H4 (cell line): Measurements from ENCODE around the gene PARP6. TPM values are rescaled to one million over a fixed set of nuclear protein-coding genes. Genes with fewer than 3 reads are reported as not detected.

Source experiments
- DNase-seq: peaks from one replicate; pipeline ENCODE4 v3.0.0-alpha.2; 2015; ENCODE audit warnings: low spot score
- total RNA-seq: library from RNA; depleted of rRNA; stranded (reverse); fragments of >200 nt; shearing (Covaris generic); gene quantifications from 2 replicates; pipeline ENCODE4 v1.2.3, GENCODE V29; 2014; rRNA removed

The PARP6 gene
- total RNA-seq, 1 experiment from 2014 or later, result 19.0 TPM

GRCh38 chr15:72198356-72199204, 73.8 kb downstream of the PARP6 start:
- DNase-seq, result peak; percentile 6

DNA sequence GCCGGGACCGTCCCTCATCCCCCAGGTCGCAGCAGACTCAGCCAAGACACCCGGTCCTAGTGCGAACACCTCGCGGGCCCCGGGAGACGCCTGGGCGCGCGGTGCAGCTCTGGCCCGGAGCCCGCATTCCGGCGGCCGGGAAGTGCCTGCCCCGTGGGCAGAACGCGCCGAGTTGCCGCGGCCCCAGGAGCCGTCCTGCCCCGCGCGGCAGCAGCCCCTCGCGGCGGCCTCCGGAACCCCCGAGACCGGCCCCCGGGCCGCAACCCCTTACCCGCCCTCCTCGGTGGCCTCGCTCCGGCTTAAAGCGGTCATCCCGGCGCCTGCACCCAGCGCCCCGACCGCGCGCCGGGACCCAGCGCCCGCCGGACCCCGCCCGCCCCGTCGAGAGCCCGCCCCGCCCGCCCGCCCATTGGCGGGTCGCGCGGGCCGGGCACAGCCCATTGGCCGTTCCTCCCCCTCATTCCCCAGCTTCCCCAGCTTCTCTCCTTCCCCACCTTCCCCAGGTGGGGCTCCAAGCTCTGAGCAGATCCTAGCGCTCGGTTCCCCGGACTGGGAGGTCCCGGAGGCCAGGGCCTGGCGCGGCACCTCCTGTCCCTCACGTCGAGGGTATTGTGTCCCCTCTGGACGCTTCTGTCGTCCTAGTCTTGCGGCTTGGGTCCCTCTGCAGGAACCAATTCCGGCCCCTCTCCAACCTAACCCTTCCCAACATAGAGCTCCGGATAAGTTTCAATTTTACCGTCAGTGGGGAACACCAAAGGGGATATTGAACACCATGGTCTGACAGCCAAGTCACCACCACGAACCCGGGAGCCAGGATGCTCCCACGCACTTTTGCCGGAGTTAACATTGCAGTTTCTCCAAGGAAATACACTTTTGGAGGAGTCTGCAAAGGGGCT, 74.6 kb downstream of the PARP6 start, which contains the start of gene GRAMD2A:
Gene GRAMD2A, minus strand, starts transcription at position 328 of the 896 bp plus-strand sequence.
- no peak for DNase-seq

- no peak for DNase-seq
Observed at GRCh38 chr15:72197041-72197459, 75.3 kb downstream of the PARP6 start.

- no peak for DNase-seq
Observed at GRCh38 chr15:72196409-72197040, 75.8 kb downstream of the PARP6 start.

GRCh38 chr15:72195101-72195511, 77.2 kb downstream of the PARP6 start:
- DNase-seq, result no peak

- no peak for DNase-seq
Observed at GRCh38 chr15:72193836-72194396, 78.4 kb downstream of the PARP6 start.

DNA sequence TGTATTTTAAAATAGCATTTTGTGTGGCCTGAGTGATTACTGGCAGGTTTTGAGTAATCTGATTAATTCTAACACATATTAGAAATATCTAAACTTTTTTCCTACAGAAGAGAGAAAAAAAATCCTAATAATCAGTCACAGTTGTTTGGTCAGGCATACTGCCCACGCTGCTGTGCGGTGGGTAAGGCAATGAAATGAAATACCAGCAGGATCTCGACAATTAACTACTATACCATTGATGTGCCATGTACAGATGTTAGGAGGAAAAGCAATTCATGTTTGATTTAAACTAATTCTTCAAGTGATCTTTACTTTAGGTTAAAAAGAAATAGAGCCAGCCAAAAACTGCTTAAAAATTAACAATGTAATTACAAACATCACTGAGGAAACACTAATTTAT, 79.9 kb downstream of the PARP6 start:
- DNase-seq, result no peak

Other genes with a start within 250 kb of the PARP6 start
- 9.4 and 20.3 TPM in 2 replicates for gene MYO9A, start 154.4 kb downstream of the PARP6 start, total RNA-seq
- 2.5 and 3.2 TPM in 2 replicates for gene SENP8, start 154.2 kb downstream of the PARP6 start, total RNA-seq
- gene GRAMD2A, start 74.8 kb downstream of the PARP6 start, total RNA-seq, result 0.18 and 0.33 TPM in 2 replicates
- 2,397 and 2,595 TPM in 2 replicates for gene PKM, start 41.4 kb downstream of the PARP6 start, total RNA-seq
- gene CELF6, start 47.6 kb upstream of the PARP6 start, total RNA-seq, result not detected in 2 replicates
- gene HEXA, start 103.5 kb upstream of the PARP6 start, total RNA-seq, result 88.2 and 93.0 TPM in 2 replicates
- gene TMEM202, start 125.8 kb upstream of the PARP6 start, total RNA-seq, result not detected in 2 replicates
- 25.6 and 32.2 TPM in 2 replicates for gene ARIH1, start 201.8 kb upstream of the PARP6 start, total RNA-seq